DND-41 (cell line): ENCODE measurements around the gene SRA1.

Experiments
- CTCF ChIP-seq: IDR thresholded peaks from 2 replicates; pipeline ENCODE4 v1.5.1; 2012; ENCODE audit warnings: borderline replicate concordance, low read length, moderate library complexity, mild to moderate bottlenecking; ENCODE audit not compliant: poor library complexity, severe bottlenecking; ENCODE audit errors: extremely low read depth
- EZH2 ChIP-seq: IDR thresholded peaks from 3 replicates; pipeline ENCODE4 v1.6.1; 2012; ENCODE audit warnings: borderline replicate concordance, low read depth, mild to moderate bottlenecking, moderate library complexity, low read length, inconsistent platforms; ENCODE audit not compliant: severe bottlenecking

GRCh38 chr5:140558542-140558941 lies 1.3 kb upstream of the SRA1 start:
- TF ChIP-seq CTCF (no peak), EZH2 (no peak)
